Glutamatergic neuron (in vitro differentiated cells): Measurements from ENCODE around the gene EXOC6B. TPM values are rescaled to one million over a fixed set of nuclear protein-coding genes. Genes with fewer than 3 reads are reported as not detected.
"Not testable (repeated sequence)": the region's sequence is repeated elsewhere in the genome, so short reads cannot be mapped to it uniquely, and the experiment has no call there.

ENCODE experiments used
- DNase-seq: peaks from one replicate; pipeline ENCODE4 v3.0.0; 2022
- H3K27ac Mint-ChIP-seq: one replicate; pipeline ENCODE4 v1.8.0; 2020; ENCODE audit warnings: mild to moderate bottlenecking, mixed read lengths, inconsistent platforms; ENCODE audit not compliant: unreplicated experiment
- H3K27me3 Mint-ChIP-seq: one replicate; pipeline ENCODE4 v1.8.0; 2020; ENCODE audit warnings: mild to moderate bottlenecking, moderate library complexity, mixed read lengths, inconsistent platforms; ENCODE audit not compliant: unreplicated experiment
- H3K36me3 Mint-ChIP-seq: one replicate; pipeline ENCODE4 v1.8.0; 2020; ENCODE audit warnings: mild to moderate bottlenecking, mixed read lengths, inconsistent platforms; ENCODE audit not compliant: unreplicated experiment
- H3K4me1 Mint-ChIP-seq: one replicate; pipeline ENCODE4 v1.8.0; 2020; ENCODE audit warnings: mild to moderate bottlenecking, low read depth, mixed read lengths, inconsistent platforms; ENCODE audit not compliant: unreplicated experiment
- H3K4me3 Mint-ChIP-seq: one replicate; pipeline ENCODE4 v1.8.0; 2020; ENCODE audit warnings: mild to moderate bottlenecking, mixed read lengths, inconsistent platforms; ENCODE audit not compliant: unreplicated experiment
- H3K9me3 Mint-ChIP-seq: one replicate; pipeline ENCODE4 v1.8.0; 2020; ENCODE audit warnings: mild to moderate bottlenecking, moderate library complexity, mixed read lengths, inconsistent platforms; ENCODE audit not compliant: unreplicated experiment
- CTCF ChIP-seq: fragments of 200-600 bp; sonication (generic); IDR thresholded peaks from one replicate; pipeline ENCODE4 v1.5.0; 2021; ENCODE audit not compliant: partially characterized antibody, unreplicated experiment
- total RNA-seq: library from RNA; stranded (reverse); fragmentation: NEBNext Ultra II Directional; extraction: Animal tissue kit (Norgen Biotek cat#: 25700); gene quantifications from one replicate; pipeline ENCODE4 v1.2.1, GENCODE V29; 2021; ENCODE audit not compliant: unreplicated experiment

EXOC6B gene
- total RNA-seq, 1 donor from 2014 or later: 34.5 TPM

GRCh38 chr2:72555943-72556342, 269.9 kb downstream of the EXOC6B start:
- Mint-ChIP-seq H3K36me3 (no peaks in the 10 kb centered on the region), H3K4me1 (no peaks in the 10 kb centered on the region), H3K9me3 (no peaks in the 10 kb centered on the region), H3K4me3 (no peak overlapping the region), H3K27me3 (peaks cover 3% of the 10 kb centered on the region), H3K27ac (no peak overlapping the region)
- no peak for DNase-seq
- no peak for TF ChIP-seq CTCF

GRCh38 chr2:72555363-72555762, 270.5 kb downstream of the EXOC6B start:
- not testable (repeated sequence) for H3K27me3 Mint-ChIP-seq, H3K4me1 Mint-ChIP-seq, H3K4me3 Mint-ChIP-seq, H3K27ac Mint-ChIP-seq, DNase-seq, H3K9me3 Mint-ChIP-seq, H3K36me3 Mint-ChIP-seq

- not testable (repeated sequence) for H3K27me3 Mint-ChIP-seq, H3K4me3 Mint-ChIP-seq
These were observed 270.9 kb downstream of the EXOC6B start for GRCh38 chr2:72554910-72555309.

GRCh38 chr2:72554381-72554780, 271.5 kb downstream of the EXOC6B start:
- Mint-ChIP-seq H3K9me3 (no peaks in the 10 kb centered on the region), H3K27ac (no peak overlapping the region), H3K27me3 (peaks cover 3% of the 10 kb centered on the region), H3K4me3 (no peak overlapping the region), H3K4me1 (no peaks in the 10 kb centered on the region), H3K36me3 (no peaks in the 10 kb centered on the region)
- no peak for TF ChIP-seq CTCF
- DNase-seq: no peak

More at GRCh38 chr2:72554910-72555309, 270.9 kb downstream of the EXOC6B start:
- H3K36me3 Mint-ChIP-seq, H3K9me3 Mint-ChIP-seq, H3K4me1 Mint-ChIP-seq, H3K27ac Mint-ChIP-seq, DNase-seq: not testable (repeated sequence)

GRCh38 chr2:72548081-72548764, 277.6 kb downstream of the EXOC6B start:
- no peak overlapping the region for H3K27ac Mint-ChIP-seq
- no peak overlapping the region for H3K4me3 Mint-ChIP-seq
- TF ChIP-seq CTCF: no peak
- no peaks in the 10 kb centered on the region for H3K27me3 Mint-ChIP-seq
- no peaks in the 10 kb centered on the region for H3K4me1 Mint-ChIP-seq
- no peak for DNase-seq
- no peaks in the 10 kb centered on the region for H3K9me3 Mint-ChIP-seq
- no peaks in the 10 kb centered on the region for H3K36me3 Mint-ChIP-seq

- H3K9me3 Mint-ChIP-seq: no peaks in the 10 kb centered on the region
- H3K4me1 Mint-ChIP-seq: no peaks in the 10 kb centered on the region
- no peak overlapping the region for H3K27ac Mint-ChIP-seq
- H3K36me3 Mint-ChIP-seq: no peaks in the 10 kb centered on the region
- TF ChIP-seq CTCF: no peak
- no peak for DNase-seq
- H3K27me3 Mint-ChIP-seq: no peaks in the 10 kb centered on the region
- no peak overlapping the region for H3K4me3 Mint-ChIP-seq
These were observed 280.0 kb downstream of the EXOC6B start for GRCh38 chr2:72545790-72546189.
